Measurements from ENCODE around the gene CCDC93.

DNA sequence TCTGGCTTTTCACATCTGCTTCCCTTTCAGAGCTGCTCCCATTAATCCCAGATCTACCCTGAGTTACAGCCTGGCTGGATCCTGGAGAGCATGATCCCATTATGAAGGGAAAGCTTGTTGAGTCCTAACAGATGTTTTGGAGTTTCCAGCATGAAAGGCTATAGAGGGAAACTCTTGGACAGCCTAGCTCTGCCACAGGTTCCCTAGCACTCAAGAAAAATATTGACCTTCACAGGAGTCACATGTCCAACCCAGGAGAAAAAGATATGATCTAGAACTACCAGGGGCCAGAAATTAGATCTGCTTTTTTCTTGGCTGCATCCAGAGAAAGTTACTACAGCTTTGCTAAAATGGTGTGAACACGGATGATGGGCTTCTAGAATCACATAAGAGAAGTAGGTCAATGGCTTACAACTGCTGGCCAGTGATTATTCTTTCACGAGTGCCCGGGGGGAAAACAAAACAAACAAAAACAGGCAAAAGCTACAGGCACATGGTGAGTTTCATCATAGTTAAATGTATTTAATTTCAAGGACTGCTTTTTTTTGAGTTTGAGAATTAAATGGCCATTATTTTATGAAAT is 15.9 kb downstream of the CCDC93 start:
- TF ChIP-seq CTCF (IDR thresholded peaks at IDR 0.05) (no peak), POLR2AphosphoS5 (IDR thresholded peaks at IDR 0.05) (no peak), EP300 (IDR thresholded peaks at IDR 0.05) (no peak), POLR2A (IDR thresholded peaks at IDR 0.05; ENCODE audit: low read depth) (no peak)

Data from esophagus muscularis mucosa (tissue), 4 donors.